AG08396 (cell line): ENCODE results near the gene PROK1.
"Not testable (repeated sequence)": the region's sequence is repeated elsewhere in the genome, so short reads cannot be mapped to it uniquely, and the experiment has no call there.

Source experiments
- DNase-seq: peaks from one replicate; pipeline ENCODE4 v3.0.0; 2012; ENCODE audit warnings: low spot score, mixed read lengths

Gene PROK1, protein sequence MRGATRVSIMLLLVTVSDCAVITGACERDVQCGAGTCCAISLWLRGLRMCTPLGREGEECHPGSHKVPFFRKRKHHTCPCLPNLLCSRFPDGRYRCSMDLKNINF

DNA sequence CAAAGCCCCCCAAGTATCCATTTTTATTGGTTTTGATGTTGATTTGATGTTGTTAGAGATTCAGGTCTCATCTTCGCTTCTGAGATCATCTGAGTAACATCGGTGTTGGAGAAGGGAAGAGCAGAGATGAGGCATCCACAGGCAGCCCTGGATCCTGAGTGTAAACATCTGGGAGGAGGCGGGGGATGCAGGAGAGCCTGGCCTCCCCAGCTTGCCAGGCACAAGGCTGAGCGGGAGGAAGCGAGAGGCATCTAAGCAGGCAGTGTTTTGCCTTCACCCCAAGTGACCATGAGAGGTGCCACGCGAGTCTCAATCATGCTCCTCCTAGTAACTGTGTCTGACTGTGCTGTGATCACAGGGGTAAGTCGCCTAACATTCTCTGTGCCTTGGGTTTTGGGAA lies at the start of gene PROK1:
TSS of gene PROK1 (plus strand) at position 221 of the 400 bp plus-strand sequence. CDS start at position 289, 68 bp downstream.
- no peak for DNase-seq

DNA sequence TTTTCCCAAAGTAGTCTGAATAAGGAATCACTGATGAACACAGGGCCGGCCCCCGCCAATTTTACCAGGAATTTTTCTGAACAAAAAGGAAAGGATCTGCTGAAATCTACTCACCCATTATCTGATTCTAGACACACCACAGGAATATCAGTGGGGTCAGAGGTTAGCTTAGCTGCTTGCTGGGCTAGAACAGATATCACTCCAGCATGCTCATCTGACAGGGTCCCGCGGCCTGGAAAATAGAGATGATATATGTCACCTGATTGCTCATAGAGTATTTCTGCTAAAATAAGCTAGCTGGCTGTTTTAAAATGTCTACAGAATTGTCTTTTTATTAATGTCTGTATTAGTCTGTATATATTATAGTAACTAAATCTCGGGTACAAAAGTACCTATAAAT lies 47.1 kb upstream of the PROK1 start:
- no peak for DNase-seq

DNA sequence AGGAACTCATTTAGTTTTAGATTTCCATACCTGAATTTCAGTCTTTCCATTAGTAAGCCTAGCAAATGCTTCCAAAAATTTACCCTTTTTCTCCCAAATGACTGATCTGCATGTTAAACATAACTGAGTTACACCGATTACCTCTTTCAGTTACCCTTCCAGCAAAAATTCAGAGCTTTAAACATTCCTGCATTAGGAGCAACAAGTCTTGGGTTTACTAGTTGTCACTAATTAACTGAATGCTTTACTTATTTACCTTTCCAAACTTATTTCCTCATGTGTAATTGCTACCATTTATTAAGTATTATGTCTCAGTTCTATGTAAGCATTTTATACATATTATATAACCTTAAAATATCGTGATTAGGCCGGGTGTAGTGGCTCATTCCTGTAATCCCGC lies 46.5 kb upstream of the PROK1 start:
- DNase-seq = no peak

DNA sequence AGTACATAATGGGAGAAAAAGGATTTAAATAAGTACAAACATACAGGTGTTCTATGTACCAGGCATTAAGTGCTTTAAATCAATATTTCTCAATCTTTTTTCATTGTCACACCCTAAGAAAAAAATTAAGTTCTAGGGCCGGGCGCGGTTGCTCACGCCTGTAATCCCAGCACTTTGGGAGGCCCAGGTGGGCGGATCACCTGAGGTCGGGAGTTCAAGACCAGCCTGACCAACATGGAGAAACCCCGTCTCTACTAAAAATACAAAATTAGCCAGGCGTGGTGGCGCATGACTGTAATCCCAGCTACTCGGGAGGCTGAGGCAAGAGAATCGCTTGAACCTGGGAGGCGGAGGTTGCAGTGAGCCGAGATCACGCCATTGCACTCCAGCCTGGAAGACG lies 44.5 kb upstream of the PROK1 start:
- not testable (repeated sequence) for DNase-seq

DNA sequence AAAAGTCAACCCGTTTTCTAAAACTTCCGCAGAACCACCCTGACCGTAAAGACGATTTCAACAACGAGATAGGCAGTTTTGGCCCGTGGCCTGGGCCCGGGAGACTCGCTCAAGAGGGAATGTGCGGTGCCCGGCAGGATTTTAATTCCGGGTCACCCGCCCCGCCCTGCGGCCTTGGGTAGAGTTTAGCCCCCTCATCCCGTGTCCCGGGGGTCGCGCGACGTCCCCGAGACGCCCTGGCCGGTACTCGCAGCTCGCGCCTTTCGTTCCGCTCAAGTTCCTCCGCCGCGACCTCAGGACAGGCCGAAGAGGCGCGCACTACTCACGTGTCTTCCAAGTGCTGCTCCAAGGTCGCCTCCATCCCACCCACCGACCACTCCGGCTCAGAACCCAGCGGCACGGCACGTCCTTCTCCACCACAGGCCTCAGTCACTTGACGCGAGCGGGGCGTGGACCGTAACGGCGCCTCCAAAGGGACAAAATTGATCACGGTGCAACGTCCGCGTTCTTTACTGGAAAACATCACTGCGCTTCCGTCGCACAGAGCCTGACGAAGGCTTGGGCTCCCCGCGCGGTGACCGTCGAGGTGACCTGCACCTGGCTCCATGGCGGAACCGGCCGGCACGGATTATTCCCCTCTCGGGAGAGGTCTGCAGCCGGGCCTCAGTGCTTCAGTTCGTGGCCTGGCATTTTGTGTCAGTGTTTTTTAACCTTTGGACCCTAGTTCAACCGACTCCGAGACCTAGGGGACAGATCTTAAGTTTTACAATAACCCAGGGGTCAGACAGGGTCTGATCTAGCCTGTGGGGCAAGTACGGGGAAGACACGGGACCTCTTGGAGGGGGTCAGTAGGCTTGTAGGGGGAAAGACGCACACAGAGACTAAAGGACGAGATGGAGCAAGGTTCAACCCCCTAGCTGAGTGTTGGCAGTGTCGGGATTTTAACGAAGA lies 43.4 kb upstream of the PROK1 start, which contains the start of gene LAMTOR5:
TSS of gene LAMTOR5 (minus strand) at position 435 of the 951 bp plus-strand sequence. CDS start at position 361, 74 bp downstream.
- DNase-seq = peak; percentile 87

DNA sequence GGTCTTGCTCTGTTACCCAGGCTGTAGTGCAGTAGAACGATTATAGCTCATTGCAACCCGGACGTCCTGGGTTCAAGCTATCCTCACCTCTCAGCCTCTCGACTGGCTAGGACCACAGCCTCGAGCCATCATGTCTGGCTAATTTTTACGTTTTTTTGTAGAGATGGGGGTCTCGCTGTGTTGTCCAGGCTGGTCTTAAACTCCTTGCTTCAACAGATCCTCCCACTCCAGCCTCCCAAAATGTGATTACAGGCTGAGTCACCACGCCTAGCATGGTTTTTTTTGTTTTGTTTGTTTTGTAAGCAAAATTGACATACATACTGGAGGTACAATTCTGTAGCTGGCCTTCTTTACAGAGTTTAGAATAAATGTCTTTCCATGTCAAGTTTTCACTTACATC lies 42.5 kb upstream of the PROK1 start:
- DNase-seq = no peak

DNA sequence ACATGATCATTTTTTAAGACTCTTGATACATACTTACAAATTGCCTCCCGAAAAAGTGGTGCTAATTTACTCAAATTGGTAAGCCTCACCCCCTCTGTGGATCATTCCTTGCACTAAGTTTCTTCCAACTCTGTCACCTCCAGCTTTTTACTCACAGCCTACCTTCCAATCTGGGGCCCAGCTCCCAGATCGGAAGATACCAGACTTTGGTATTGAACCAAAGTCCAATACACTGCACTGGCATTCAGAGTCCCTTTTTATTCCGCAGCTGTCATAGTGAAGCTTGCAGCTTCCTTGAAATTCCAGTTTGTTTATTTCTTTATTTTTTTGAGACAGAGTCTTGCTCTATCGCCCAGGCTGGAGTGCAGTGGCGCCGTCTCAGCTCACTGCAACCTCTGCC lies 41.6 kb upstream of the PROK1 start:
- DNase-seq = no peak

DNA sequence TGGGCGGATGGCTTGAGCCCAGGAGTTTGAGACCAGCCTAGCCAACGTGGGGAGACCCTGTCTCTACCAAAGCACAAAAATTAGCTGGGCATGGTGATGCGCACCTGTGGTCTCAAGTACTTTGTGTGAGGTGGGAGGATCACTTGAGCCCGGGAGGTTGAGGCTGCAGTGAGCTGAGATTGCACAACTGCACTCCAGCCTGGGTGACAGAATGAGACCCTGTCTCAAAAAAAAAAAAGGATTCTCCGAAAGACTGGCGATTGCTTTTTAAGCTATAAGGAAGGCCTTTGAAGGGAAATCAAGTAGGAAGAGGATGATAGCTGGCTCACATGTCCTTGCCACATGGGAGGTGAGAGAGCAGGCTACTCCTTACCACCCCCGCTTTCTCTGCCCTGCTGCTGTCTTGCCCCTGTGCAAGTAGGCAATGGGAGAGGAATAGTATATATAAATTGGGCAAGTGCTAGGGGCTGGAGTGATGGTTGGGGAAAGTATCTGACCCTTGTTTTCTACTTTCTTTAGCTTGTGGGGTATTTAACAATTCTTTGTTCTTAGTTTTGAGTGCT lies 39.7 kb upstream of the PROK1 start:
- no peak for DNase-seq

DNA sequence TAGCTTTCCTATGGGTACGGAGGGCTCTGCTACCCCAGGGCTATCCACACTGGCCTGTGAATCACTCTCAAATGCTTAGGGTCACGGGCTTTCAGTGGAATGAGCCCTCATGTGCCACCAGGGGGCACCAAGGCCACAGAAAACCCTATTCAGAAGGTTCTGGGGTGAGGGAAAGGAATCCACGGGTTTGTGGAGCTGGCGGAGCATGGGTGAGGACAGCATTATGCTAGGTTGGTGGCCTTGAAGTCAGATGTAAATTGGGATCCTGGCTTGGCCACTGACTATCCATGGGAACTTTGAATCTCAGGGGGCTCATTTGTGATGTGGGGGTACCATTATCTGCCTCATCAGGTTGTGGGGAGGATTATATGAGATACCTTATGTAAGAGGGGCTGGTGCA lies 38.4 kb upstream of the PROK1 start:
- DNase-seq = peak; percentile 70

DNA sequence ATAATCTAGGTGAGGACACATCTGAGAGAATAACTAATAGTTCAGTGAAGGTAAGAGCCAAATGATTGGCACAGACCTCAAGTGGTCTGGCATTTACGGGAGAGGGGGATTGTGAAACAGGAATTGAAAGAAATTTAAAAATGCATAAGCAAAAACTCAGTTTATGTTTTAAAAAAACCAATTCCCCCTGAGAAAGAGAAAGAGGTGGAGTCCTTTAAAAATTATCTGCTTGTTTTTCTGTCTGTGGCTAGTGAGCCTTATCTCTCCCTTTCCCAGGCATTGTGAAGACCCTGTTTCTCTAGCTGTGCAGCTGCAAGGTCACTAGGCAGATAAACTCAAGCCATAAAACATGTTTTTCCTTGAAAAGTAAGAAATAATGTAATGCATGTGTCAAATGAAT lies 37.9 kb upstream of the PROK1 start:
- DNase-seq = not testable (repeated sequence)

DNA sequence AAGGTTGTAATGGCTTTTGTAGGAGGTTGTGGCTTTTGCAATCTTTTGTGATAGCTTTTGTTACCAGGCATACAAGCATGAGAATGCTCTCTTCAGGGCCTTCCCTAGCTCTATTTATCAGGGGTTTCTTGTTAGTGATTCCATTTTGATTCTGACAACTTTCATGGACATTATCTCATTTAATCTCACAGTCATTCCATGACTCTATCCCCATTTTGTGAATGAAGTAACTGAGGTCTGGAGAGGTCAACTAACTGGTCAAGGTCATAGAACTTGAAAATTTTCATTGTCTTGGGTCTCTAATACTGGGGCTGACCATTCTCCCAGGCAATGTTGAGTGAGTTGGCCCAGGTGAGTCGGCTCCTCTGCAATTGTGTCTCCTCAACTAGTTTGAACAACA lies 32.2 kb upstream of the PROK1 start:
- DNase-seq = no peak

DNA sequence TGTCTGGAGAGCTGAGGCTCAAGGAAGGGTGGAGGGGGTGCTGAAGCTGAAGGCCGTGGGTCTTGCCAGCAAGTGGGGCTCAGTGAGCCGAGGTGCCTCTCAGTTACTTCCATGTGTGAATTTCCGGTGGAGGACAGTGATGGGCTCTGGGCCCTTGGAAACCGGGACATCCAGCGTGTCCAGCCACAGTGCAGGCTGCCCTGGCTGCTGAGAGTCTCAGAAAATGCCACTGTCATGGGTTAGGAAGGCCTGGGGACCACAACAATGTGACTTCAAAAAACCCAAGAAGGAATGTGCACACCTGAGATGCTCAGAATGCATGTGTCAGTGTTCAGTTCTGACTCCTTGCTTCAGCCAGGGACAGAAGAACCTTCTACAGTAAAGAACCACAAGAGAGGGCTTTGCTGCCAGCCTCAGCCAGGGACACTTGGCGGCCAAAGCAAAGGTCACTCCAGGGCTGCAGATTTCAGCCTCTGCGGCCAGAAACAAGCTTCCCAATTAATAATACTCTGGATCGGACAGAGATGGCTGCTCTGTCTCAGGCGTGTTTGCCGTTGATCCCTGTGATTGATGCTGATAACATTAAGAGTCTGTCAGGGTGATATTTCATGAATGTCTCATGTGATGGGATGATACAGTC lies 30.8 kb upstream of the PROK1 start:
- no peak for DNase-seq

DNA sequence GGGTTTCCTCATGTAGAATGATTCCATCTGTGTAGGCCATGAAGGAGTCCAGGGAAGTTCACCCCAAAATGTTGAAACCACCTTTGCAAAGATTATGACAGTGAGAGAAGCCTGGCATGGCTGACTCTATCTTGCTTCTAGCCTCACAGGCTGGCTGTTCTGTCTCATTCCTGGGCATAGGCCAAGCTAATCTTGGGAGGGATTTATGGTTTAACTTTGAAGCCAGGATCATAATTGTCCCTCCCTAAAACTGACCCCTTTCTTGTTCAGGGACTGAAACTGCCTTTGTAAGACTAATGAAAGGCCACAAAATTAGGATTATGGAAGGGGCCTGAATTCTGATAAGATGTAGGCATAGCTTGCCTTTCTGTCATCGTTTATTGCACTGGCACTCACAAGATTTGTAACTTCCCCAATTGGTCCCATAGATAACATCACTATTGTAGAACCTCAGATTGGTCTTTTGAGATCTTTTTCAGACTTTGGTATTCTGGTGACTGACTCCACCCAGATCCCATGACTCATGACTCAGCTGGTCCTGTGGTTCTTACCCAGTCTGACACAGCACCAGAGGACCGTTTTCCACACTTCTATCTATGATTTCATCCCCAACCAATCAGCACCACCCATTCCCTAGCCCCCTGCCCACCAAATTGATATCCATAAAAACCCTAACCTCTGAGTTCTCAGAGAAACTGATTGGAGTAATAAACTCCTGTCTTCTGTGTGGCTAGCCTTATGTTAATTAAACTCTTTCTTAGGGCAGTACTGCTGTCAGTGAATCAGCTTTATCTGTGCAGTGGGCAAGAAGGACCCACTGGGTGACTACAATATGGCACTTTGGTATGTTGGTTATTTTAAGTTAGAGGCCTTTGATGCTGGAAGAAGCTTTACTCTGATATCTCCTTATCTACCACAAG lies 29.8 kb upstream of the PROK1 start:
- peak; percentile 34 for DNase-seq

DNA sequence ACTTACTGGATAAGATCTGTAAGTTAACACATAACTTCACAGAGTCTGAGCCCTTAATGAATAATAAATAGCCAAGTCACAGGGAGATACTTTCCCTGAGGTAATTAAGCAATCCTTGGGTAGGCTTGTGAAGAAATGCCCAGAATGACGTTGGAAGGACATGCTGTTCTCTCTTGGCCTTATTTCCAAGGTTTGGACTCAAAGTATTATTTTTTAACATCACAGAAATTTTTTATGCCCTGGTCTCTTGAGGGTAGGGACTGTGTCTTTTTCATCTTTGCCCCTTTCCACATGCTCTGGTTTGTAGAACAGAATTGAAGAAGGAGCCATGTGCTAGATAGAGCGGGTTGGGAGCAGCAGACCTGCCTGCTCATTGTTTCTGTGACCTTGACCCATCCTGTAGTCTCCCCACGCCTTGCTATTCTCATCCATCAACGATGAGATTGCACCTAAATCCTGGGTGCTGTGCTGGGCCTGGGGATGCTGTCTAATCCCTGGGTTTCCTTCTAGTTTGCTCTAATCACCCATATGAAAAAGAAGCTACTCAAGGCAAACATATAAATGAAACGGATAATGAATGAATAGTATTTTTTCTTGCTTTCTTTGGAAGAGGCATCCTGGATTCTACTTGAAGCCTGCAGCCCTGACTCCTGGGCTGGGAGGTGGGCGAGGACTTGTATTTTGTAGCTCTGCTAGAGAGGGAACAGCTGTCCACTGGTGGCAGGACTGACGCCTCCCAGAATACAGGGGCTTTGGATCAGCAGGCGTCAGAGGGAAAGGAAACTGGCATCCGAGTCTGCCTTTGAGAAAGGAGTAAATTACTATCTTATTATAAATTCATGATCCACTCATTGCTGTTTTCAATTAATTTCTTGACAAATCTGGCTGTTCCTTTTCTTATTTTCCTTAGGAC lies 26.0 kb upstream of the PROK1 start:
- no peak for DNase-seq

DNA sequence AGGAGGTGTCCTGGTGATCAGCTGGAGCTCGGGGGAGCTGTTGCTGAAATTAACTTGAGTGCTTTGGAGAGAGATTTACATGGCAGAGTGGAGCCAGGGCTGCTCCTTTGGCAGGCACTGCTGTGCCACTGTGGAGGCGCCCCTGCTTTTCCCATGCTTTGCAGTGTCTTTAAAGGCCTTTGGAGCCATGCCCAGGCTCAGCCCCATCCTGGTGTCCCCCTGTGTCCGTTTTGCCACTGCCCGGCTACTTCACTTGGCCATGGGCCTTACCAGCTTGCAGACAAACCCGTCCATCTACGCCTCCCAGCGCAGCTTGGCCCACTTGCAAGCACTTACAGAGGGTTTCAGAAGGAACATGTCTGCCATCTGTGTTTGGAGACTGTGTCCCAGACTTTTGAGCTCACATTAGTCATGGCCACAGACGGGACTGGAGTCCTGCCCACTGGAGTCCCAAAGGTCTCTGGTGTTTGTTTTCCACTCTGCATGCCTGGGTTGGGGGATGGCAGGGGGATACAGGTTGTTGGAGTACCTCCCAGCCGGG lies 25.3 kb upstream of the PROK1 start:
- no peak for DNase-seq

DNA sequence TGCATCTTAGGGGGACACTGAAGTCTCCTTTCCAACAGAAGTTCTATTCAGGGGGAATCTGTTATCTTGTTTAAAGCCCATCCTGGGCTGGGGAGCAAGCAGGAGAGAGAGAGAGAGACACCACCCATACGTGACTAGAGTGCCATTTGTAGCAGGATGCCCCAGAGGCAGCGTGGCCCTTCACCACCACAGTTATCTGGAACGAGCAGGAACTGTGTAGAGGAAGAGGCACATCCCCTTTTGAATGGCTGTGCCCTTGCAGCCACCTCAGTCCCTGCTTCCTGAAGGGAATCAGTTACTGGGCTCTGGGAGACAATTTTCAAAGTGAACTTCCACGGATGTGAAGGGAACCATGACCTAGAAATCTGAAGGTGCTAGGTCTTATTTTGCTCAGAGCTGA lies 24.1 kb upstream of the PROK1 start:
- no peak for DNase-seq

DNA sequence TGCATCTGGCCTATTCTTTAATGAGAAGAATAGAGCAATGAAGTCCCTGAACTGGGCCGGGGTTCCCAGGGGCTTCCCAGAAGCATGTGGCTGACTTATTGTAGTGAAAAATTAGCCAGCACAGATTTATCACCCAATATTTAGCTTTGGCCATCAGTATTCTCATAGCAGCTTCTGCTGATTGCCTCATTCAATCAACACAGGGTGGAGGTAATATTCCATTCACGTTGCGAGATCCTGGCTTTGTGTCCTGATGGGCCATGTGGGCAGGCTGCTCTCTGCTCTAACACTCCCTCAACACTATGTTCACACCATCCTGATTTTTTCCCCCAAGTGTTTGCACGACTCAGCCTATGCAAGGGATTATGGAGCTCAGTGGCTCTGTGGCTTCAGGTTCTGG lies 22.0 kb upstream of the PROK1 start:
- no peak for DNase-seq

DNA sequence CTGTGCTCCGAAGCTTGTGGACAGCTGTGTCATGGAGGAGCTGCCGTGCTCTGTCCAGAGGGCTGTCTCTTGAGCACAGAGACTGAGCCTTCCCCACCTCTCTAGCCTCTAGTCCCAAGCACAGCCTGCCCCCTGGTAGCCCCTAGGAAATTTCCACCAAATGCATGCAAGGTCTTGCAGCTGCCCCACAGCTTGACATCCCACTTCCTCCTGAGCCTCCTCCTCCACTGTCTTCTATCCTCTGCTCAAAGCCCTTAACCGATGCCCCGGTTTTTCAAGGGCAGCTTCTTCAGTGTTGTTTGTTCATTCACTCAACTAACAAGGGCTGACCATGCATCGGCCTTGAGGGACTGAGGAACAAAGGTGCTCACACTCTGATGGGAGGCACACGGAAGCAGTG lies 20.6 kb upstream of the PROK1 start:
- DNase-seq = no peak

DNA sequence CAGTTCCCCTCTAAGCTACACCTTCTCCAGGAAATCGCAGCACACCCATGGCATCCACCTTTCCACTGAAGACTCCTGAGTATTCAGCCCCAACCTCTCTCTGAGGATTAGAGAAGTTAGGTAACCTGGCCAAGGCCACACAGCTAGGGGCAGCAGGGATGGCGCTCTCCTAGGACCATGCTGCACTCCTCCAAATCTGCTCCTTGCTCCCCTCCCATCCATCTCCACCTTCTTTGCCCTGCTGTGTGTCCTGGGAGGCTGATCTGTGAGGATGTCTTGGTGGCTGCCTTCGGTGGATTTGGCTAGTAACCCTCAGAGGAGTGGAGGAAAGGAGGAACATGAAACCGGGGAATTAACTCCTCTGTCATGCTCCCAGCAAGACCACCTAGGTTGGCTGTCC lies 20.0 kb upstream of the PROK1 start:
- no peak for DNase-seq

DNA sequence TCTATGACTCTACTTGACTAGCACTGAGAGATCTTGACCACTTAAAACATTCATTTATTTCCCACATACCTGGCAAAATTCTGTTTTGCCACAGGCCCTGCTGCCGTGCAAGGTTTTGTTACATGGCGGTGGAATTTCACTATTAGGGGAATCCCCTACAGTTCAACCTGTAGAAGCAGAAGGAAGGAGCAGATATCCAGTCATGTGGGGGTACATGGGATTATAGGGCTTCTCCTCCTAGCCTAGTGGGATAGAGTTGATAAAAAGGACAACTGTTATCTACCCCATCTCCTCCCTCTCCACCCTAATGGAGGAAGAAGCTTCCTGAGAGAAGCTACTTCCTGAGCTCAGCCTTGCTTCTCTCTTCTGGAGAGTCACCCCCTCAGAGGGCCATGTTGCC lies 17.7 kb upstream of the PROK1 start:
- no peak for DNase-seq
